ENCODE results near the gene TDRD9. TPM values are rescaled to one million over a fixed set of nuclear protein-coding genes. Genes with fewer than 3 reads are reported as not detected.
"Not testable (repeated sequence)": the region's sequence is repeated elsewhere in the genome, so short reads cannot be mapped to it uniquely, and the experiment has no call there.

Gene TDRD9
- total and polyA plus RNA-seq, 7 experiments from 2014 or later: 0.16 to 6.4 (median 0.43) TPM; not detected in 1

GRCh38 chr14:103969961-103970360 lies 41.7 kb downstream of the TDRD9 start:
- Mint-ChIP-seq H3K27ac (no peak overlapping the region), H3K36me3 (no peaks in the 10 kb centered on the region), H3K27me3 (peaks cover 0 to 13% (median 8%) of the 10 kb centered on the region in 5 donors), H3K4me3 (no peak overlapping the region), H3K4me1 (no peaks in the 10 kb centered on the region), H3K9me3 (peaks cover 0 to 2% (median 0%) of the 10 kb centered on the region in 11 donors)
- Histone ChIP-seq H3K27ac (ENCODE audit: low read depth, low read length) (no peak overlapping the region), H3K27me3 (ENCODE audit: control insufficient read depth in 2 of 2, insufficient read depth in 2 of 2, low read length in 2 of 2) (no peaks in the 10 kb centered on the region), H3K4me1 (ENCODE audit: control insufficient read depth in 2 of 2, insufficient read depth in 2 of 2, low read length in 2 of 2) (no peaks in the 10 kb centered on the region), H3K4me3 (ENCODE audit: low read length) (no peak overlapping the region), H3K36me3 (ENCODE audit: control insufficient read depth in 2 of 3, insufficient read depth in 3 of 3, low read length in 3 of 3) (no peaks in the 10 kb centered on the region), H3K9me3 (ENCODE audit: control insufficient read depth in 2 of 3, low read length in 3 of 3) (no peaks in the 10 kb centered on the region)
- POLR2A ChIA-PET: no interaction called here
- intact Hi-C loops (cut with micrococcal nuclease): no loop called here
- no peak for DNase-seq
- CTCF ChIA-PET: no interaction called here
- no peak for ATAC-seq

- no peaks in the 10 kb centered on the region for H3K36me3 Mint-ChIP-seq
- ChIA-PET POLR2A (no interaction called here), CTCF (interaction anchor here (0.6 kb wide), 1 partner anchor 158 kb away, joined by 5 read pairs; no protein-coding TSS in a partner anchor)
- no peak for ATAC-seq
- no peak overlapping the region for H3K27ac ChIP-seq (ENCODE audit: low read depth, low read length)
- H3K9me3 Mint-ChIP-seq: no peaks in the 10 kb centered on the region
- intact Hi-C loops (cut with micrococcal nuclease): no loop called here
- no peaks in the 10 kb centered on the region for H3K9me3 ChIP-seq (ENCODE audit: control insufficient read depth in 2 of 3, low read length in 3 of 3)
- no peak for DNase-seq
- no peak overlapping the region for H3K27ac Mint-ChIP-seq
- H3K27me3 ChIP-seq (ENCODE audit: control insufficient read depth in 2 of 2, insufficient read depth in 2 of 2, low read length in 2 of 2): no peaks in the 10 kb centered on the region
- no peaks in the 10 kb centered on the region for H3K36me3 ChIP-seq (ENCODE audit: control insufficient read depth in 2 of 3, insufficient read depth in 3 of 3, low read length in 3 of 3)
- H3K4me3 Mint-ChIP-seq: no peak overlapping the region
- H3K4me3 ChIP-seq (ENCODE audit: low read length): no peak overlapping the region
- no peaks in the 10 kb centered on the region for H3K4me1 Mint-ChIP-seq
- no peaks in the 10 kb centered on the region for H3K4me1 ChIP-seq (ENCODE audit: control insufficient read depth in 2 of 2, insufficient read depth in 2 of 2, low read length in 2 of 2)
- H3K27me3 Mint-ChIP-seq: peaks cover 0 to 6% (median 0%) of the 10 kb centered on the region in 5 donors
Measured at GRCh38 chr14:103973354-103973753, 45.1 kb downstream of the TDRD9 start.

- no peak for ATAC-seq
- Mint-ChIP-seq H3K4me3 (no peak overlapping the region), H3K4me1 (no peaks in the 10 kb centered on the region), H3K9me3 (peaks cover 0 to 4% (median 0%) of the 10 kb centered on the region in 11 donors), H3K27ac (no peak overlapping the region), H3K36me3 (no peaks in the 10 kb centered on the region), H3K27me3 (peaks cover 0 to 9% (median 4%) of the 10 kb centered on the region in 5 donors)
- ChIA-PET CTCF (no interaction called here), POLR2A (no interaction called here)
- H3K27ac ChIP-seq (ENCODE audit: low read depth, low read length): no peak overlapping the region
- intact Hi-C loops (cut with micrococcal nuclease): no loop called here
- H3K27me3 ChIP-seq (ENCODE audit: control insufficient read depth in 2 of 2, insufficient read depth in 2 of 2, low read length in 2 of 2): no peaks in the 10 kb centered on the region
- no peaks in the 10 kb centered on the region for H3K9me3 ChIP-seq (ENCODE audit: control insufficient read depth in 2 of 3, low read length in 3 of 3)
- no peak for DNase-seq
- H3K36me3 ChIP-seq (ENCODE audit: control insufficient read depth in 2 of 3, insufficient read depth in 3 of 3, low read length in 3 of 3): no peaks in the 10 kb centered on the region
- no peaks in the 10 kb centered on the region for H3K4me1 ChIP-seq (ENCODE audit: control insufficient read depth in 2 of 2, insufficient read depth in 2 of 2, low read length in 2 of 2)
- no peak overlapping the region for H3K4me3 ChIP-seq (ENCODE audit: low read length)
Measured at GRCh38 chr14:103974575-103974974, 46.3 kb downstream of the TDRD9 start.

GRCh38 chr14:103980623-103981238 lies 52.5 kb downstream of the TDRD9 start:
- H3K9me3 ChIP-seq (ENCODE audit: control insufficient read depth in 2 of 3, low read length in 3 of 3); H3K4me3 Mint-ChIP-seq; H3K4me3 ChIP-seq (ENCODE audit: low read length); H3K27ac Mint-ChIP-seq; DNase-seq; H3K36me3 Mint-ChIP-seq; H3K4me1 Mint-ChIP-seq; H3K27me3 ChIP-seq (ENCODE audit: control insufficient read depth in 2 of 2, insufficient read depth in 2 of 2, low read length in 2 of 2); H3K36me3 ChIP-seq (ENCODE audit: control insufficient read depth in 2 of 3, insufficient read depth in 3 of 3, low read length in 3 of 3); H3K27ac ChIP-seq (ENCODE audit: low read depth, low read length); POLR2A ChIA-PET; H3K4me1 ChIP-seq (ENCODE audit: control insufficient read depth in 2 of 2, insufficient read depth in 2 of 2, low read length in 2 of 2); ATAC-seq: not testable (repeated sequence)
- H3K9me3 Mint-ChIP-seq: peaks cover 0 to 15% (median 3%) of the 10 kb centered on the region in 11 donors
- peaks cover 0 to 21% (median 6%) of the 10 kb centered on the region in 5 donors for H3K27me3 Mint-ChIP-seq
- intact Hi-C loops (cut with micrococcal nuclease): loop anchor here in 1 of 2 donors (1.0 kb wide), 1 partner anchor 172 kb away; no protein-coding TSS in a partner anchor
- CTCF ChIA-PET: interaction anchor here (0.7 to 1.2 kb wide), 3 partner anchors 173 to 460 kb away, joined by 3 to 7 read pairs (median 6); no protein-coding TSS in a partner anchor

GRCh38 chr14:103984196-103984595 lies 55.9 kb downstream of the TDRD9 start:
- DNase-seq (no peak), ATAC-seq (no peak)
- Histone ChIP-seq H3K9me3 (ENCODE audit: control insufficient read depth in 2 of 3, low read length in 3 of 3) (peaks cover 0 to 2% (median 0%) of the 10 kb centered on the region in 3 experiments), H3K27me3 (ENCODE audit: control insufficient read depth in 2 of 2, insufficient read depth in 2 of 2, low read length in 2 of 2) (no peaks in the 10 kb centered on the region), H3K27ac (ENCODE audit: low read depth, low read length) (no peak overlapping the region), H3K4me1 (ENCODE audit: control insufficient read depth in 2 of 2, insufficient read depth in 2 of 2, low read length in 2 of 2) (no peaks in the 10 kb centered on the region), H3K4me3 (ENCODE audit: low read length) (no peak overlapping the region), H3K36me3 (ENCODE audit: control insufficient read depth in 2 of 3, insufficient read depth in 3 of 3, low read length in 3 of 3) (no peaks in the 10 kb centered on the region)
- no peak overlapping the region for H3K27ac Mint-ChIP-seq
- ChIA-PET CTCF (no interaction called here), POLR2A (no interaction called here)
- peaks cover 0 to 2% (median 0%) of the 10 kb centered on the region in 7 donors for H3K4me1 Mint-ChIP-seq
- H3K27me3 Mint-ChIP-seq: peaks cover 7 to 24% (median 19%) of the 10 kb centered on the region in 5 donors
- intact Hi-C loops (cut with micrococcal nuclease): no loop called here
- H3K9me3 Mint-ChIP-seq: peaks cover 0 to 31% (median 11%) of the 10 kb centered on the region in 11 donors
- no peak overlapping the region for H3K4me3 Mint-ChIP-seq
- peaks cover 0 to 10% (median 2%) of the 10 kb centered on the region in 5 donors for H3K36me3 Mint-ChIP-seq

- no peak for DNase-seq
- Histone ChIP-seq H3K4me1 (ENCODE audit: control insufficient read depth in 2 of 2, insufficient read depth in 2 of 2, low read length in 2 of 2) (no peaks in the 10 kb centered on the region), H3K27me3 (ENCODE audit: control insufficient read depth in 2 of 2, insufficient read depth in 2 of 2, low read length in 2 of 2) (no peaks in the 10 kb centered on the region), H3K36me3 (ENCODE audit: control insufficient read depth in 2 of 3, insufficient read depth in 3 of 3, low read length in 3 of 3) (no peaks in the 10 kb centered on the region), H3K9me3 (ENCODE audit: control insufficient read depth in 2 of 3, low read length in 3 of 3) (peaks cover 0 to 6% (median 0%) of the 10 kb centered on the region in 3 experiments), H3K4me3 (ENCODE audit: low read length) (no peak overlapping the region), H3K27ac (ENCODE audit: low read depth, low read length) (no peak overlapping the region)
- ATAC-seq: no peak
- H3K27ac Mint-ChIP-seq: no peak overlapping the region
- peaks cover 0 to 12% (median 4%) of the 10 kb centered on the region in 5 donors for H3K36me3 Mint-ChIP-seq
- ChIA-PET POLR2A (no interaction called here), CTCF (no interaction called here)
- H3K4me1 Mint-ChIP-seq: peaks cover 0 to 2% (median 0%) of the 10 kb centered on the region in 7 donors
- peaks cover 26 to 44% (median 28%) of the 10 kb centered on the region in 5 donors for H3K27me3 Mint-ChIP-seq
- intact Hi-C loops (cut with micrococcal nuclease): no loop called here
- H3K4me3 Mint-ChIP-seq: no peak overlapping the region
- peaks cover 0 to 31% (median 16%) of the 10 kb centered on the region in 11 donors for H3K9me3 Mint-ChIP-seq
Measured at GRCh38 chr14:103989034-103989433, 60.8 kb downstream of the TDRD9 start.

GRCh38 chr14:103989964-103990363 lies 61.7 kb downstream of the TDRD9 start:
- no peaks in the 10 kb centered on the region for H3K36me3 ChIP-seq (ENCODE audit: control insufficient read depth in 2 of 3, insufficient read depth in 3 of 3, low read length in 3 of 3)
- H3K9me3 Mint-ChIP-seq: peaks cover 0 to 31% (median 16%) of the 10 kb centered on the region in 11 donors
- H3K4me3 ChIP-seq (ENCODE audit: low read length): no peak overlapping the region
- H3K4me3 Mint-ChIP-seq: no peak overlapping the region
- DNase-seq (no peak), ATAC-seq (no peak)
- H3K36me3 Mint-ChIP-seq: peaks cover 0 to 12% (median 4%) of the 10 kb centered on the region in 5 donors
- peaks cover 27 to 44% (median 31%) of the 10 kb centered on the region in 5 donors for H3K27me3 Mint-ChIP-seq
- H3K9me3 ChIP-seq (ENCODE audit: control insufficient read depth in 2 of 3, low read length in 3 of 3): peaks cover 0 to 6% (median 0%) of the 10 kb centered on the region in 3 experiments
- H3K27ac ChIP-seq (ENCODE audit: low read depth, low read length): no peak overlapping the region
- CTCF ChIA-PET: no interaction called here
- no peaks in the 10 kb centered on the region for H3K4me1 ChIP-seq (ENCODE audit: control insufficient read depth in 2 of 2, insufficient read depth in 2 of 2, low read length in 2 of 2)
- intact Hi-C loops (cut with micrococcal nuclease): no loop called here
- peaks cover 0 to 2% (median 0%) of the 10 kb centered on the region in 7 donors for H3K4me1 Mint-ChIP-seq
- POLR2A ChIA-PET: no interaction called here
- no peaks in the 10 kb centered on the region for H3K27me3 ChIP-seq (ENCODE audit: control insufficient read depth in 2 of 2, insufficient read depth in 2 of 2, low read length in 2 of 2)
- H3K27ac Mint-ChIP-seq: no peak overlapping the region

Data from naive thymus-derived CD4-positive, alpha-beta T cell (primary cell).